GM23338 (cell line): ENCODE results near the gene TP53I13. TPM values are rescaled to one million over a fixed set of nuclear protein-coding genes. Genes with fewer than 3 reads are reported as not detected.

ENCODE experiments used
- CREB1 ChIP-seq: fragments of 250-450 bp; sonication (Bioruptor Pico); IDR thresholded peaks from 2 replicates; pipeline ENCODE4 v1.5.0; 2020; ENCODE audit warnings: low read depth, mild to moderate bottlenecking, moderate library complexity
- EZH2 ChIP-seq: fragments of 200-600 bp; sonication (generic); IDR thresholded peaks from one replicate; pipeline ENCODE4 v1.8.0; 2017; ENCODE audit warnings: antibody characterized with exemption, mild to moderate bottlenecking, low read depth; ENCODE audit not compliant: unreplicated experiment
- EZH2phosphoT487 ChIP-seq: fragments of 200-600 bp; sonication (generic); IDR thresholded peaks from one replicate; pipeline ENCODE4 v1.8.1; 2018; ENCODE audit warnings: antibody characterized with exemption; ENCODE audit not compliant: unreplicated experiment
- JUNB ChIP-seq: IDR thresholded peaks from one replicate; pipeline ENCODE4 v1.6.1; 2016; ENCODE audit warnings: antibody characterized with exemption; ENCODE audit not compliant: unreplicated experiment
- NANOG ChIP-seq: IDR thresholded peaks from 2 replicates; pipeline ENCODE4 v1.6.1; 2016; ENCODE audit warnings: antibody characterized with exemption, borderline replicate concordance
- STAT1 ChIP-seq: IDR thresholded peaks from one replicate; pipeline ENCODE4 v1.6.1; 2016; ENCODE audit warnings: antibody characterized with exemption; ENCODE audit not compliant: unreplicated experiment
- ZNF114 ChIP-seq: fragments of 250-450 bp; sonication (Bioruptor Pico); IDR thresholded peaks from 2 replicates; pipeline ENCODE4 v1.5.0; 2020; ENCODE audit warnings: mild to moderate bottlenecking, moderate library complexity
- ZNF331 ChIP-seq: fragments of 250-450 bp; sonication (Bioruptor Pico); IDR thresholded peaks from 2 replicates; pipeline ENCODE4 v1.5.0; 2020; ENCODE audit warnings: low read depth, mild to moderate bottlenecking, moderate library complexity
- ZNF462 ChIP-seq: fragments of 250-450 bp; sonication (Bioruptor Pico); IDR thresholded peaks from 2 replicates; pipeline ENCODE4 v1.5.0; 2020; ENCODE audit warnings: mild to moderate bottlenecking, moderate library complexity
- polyA plus RNA-seq: library from polyadenylated mRNA; unstranded; fragments of >200 nt; fragmentation: Nextera tagmentation; extraction: Ambion mirVana; gene quantifications from 2 replicates; pipeline ENCODE4 v1.2.1, GENCODE V29; 2016
- total RNA-seq: library from RNA; depleted of rRNA; stranded (reverse); fragments of >200 nt; shearing (Covaris generic); gene quantifications from 2 replicates; pipeline ENCODE4 v1.2.3, GENCODE V29; 2014
- TF ChIP-seq, protein P1 (sequence below): IDR thresholded peaks from 2 replicates; pipeline ENCODE4 v1.6.1; 2016; ENCODE audit warnings: antibody characterized with exemption
- TF ChIP-seq, protein P2 (sequence below): IDR thresholded peaks from one replicate; pipeline ENCODE4 v1.6.1; 2018; ENCODE audit warnings: antibody characterized with exemption; ENCODE audit not compliant: unreplicated experiment

TP53I13 gene
- total and polyA plus RNA-seq, 2 experiments from 2014 or later, result 21.0 to 38.9 TPM

DNA sequence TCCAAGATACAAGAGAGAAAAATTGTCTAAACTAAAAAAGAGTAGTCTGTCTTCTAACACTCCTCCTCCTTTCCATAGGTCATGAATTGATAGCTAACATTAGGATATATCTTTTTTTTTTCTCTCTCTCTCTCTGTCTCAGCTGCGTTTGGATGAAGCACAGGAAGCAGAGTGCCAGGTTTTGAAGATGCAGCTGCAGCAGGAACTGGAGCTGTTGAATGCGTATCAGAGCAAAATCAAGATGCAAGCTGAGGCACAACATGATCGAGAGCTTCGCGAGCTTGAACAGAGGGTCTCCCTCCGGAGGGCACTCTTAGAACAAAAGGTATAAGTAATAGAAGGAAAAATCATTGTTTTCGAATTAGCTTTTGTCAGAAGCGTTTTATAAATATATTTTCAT, 34.5 kb upstream of the TP53I13 start (continued):
- TF ChIP-seq ZNF462 (CRISPR knock-in tag) (no peak), ZNF114 (no peak), JUNB (no peak), CREB1 (CRISPR knock-in tag) (no peak), EZH2 (no peak), NANOG (no peak), ZNF331 (CRISPR knock-in tag) (no peak), EZH2phosphoT487 (no peak), STAT1 (no peak)
- TF ChIP-seq, protein P1, sequence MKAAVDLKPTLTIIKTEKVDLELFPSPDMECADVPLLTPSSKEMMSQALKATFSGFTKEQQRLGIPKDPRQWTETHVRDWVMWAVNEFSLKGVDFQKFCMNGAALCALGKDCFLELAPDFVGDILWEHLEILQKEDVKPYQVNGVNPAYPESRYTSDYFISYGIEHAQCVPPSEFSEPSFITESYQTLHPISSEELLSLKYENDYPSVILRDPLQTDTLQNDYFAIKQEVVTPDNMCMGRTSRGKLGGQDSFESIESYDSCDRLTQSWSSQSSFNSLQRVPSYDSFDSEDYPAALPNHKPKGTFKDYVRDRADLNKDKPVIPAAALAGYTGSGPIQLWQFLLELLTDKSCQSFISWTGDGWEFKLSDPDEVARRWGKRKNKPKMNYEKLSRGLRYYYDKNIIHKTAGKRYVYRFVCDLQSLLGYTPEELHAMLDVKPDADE, result no peak
- TF ChIP-seq, protein P2, sequence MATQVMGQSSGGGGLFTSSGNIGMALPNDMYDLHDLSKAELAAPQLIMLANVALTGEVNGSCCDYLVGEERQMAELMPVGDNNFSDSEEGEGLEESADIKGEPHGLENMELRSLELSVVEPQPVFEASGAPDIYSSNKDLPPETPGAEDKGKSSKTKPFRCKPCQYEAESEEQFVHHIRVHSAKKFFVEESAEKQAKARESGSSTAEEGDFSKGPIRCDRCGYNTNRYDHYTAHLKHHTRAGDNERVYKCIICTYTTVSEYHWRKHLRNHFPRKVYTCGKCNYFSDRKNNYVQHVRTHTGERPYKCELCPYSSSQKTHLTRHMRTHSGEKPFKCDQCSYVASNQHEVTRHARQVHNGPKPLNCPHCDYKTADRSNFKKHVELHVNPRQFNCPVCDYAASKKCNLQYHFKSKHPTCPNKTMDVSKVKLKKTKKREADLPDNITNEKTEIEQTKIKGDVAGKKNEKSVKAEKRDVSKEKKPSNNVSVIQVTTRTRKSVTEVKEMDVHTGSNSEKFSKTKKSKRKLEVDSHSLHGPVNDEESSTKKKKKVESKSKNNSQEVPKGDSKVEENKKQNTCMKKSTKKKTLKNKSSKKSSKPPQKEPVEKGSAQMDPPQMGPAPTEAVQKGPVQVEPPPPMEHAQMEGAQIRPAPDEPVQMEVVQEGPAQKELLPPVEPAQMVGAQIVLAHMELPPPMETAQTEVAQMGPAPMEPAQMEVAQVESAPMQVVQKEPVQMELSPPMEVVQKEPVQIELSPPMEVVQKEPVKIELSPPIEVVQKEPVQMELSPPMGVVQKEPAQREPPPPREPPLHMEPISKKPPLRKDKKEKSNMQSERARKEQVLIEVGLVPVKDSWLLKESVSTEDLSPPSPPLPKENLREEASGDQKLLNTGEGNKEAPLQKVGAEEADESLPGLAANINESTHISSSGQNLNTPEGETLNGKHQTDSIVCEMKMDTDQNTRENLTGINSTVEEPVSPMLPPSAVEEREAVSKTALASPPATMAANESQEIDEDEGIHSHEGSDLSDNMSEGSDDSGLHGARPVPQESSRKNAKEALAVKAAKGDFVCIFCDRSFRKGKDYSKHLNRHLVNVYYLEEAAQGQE, result no peak
